ENCODE measurements around the gene CACNA1B.

CACNA1B gene

GRCh38 chr9:138040446-138041430 is 163.2 kb downstream of the CACNA1B start:
- no peak for DNase-seq (ENCODE audit: low spot score)

- DNase-seq (ENCODE audit: low spot score): no peak
Measured at GRCh38 chr9:138042146-138042545, 164.6 kb downstream of the CACNA1B start.

- no peak for DNase-seq (ENCODE audit: low spot score)
Measured at GRCh38 chr9:138042640-138043039, 165.1 kb downstream of the CACNA1B start.

- DNase-seq (ENCODE audit: low spot score): no peak
Measured at GRCh38 chr9:138043061-138043410, 165.5 kb downstream of the CACNA1B start.

GRCh38 chr9:138043411-138044345 is 166.1 kb downstream of the CACNA1B start:
- no peak for DNase-seq (ENCODE audit: low spot score)

- no peak for DNase-seq (ENCODE audit: low spot score)
Measured at GRCh38 chr9:138044485-138045383, 167.2 kb downstream of the CACNA1B start.

GRCh38 chr9:138045541-138046490 is 168.2 kb downstream of the CACNA1B start:
- no peak for DNase-seq (ENCODE audit: low spot score)

- DNase-seq (ENCODE audit: low spot score): no peak
Measured at GRCh38 chr9:138046641-138047301, 169.2 kb downstream of the CACNA1B start.

GRCh38 chr9:138047469-138048040 is 170.0 kb downstream of the CACNA1B start:
- DNase-seq (ENCODE audit: low spot score): no peak

- no peak for DNase-seq (ENCODE audit: low spot score)
Measured at GRCh38 chr9:138048184-138048583, 170.6 kb downstream of the CACNA1B start.

- DNase-seq (ENCODE audit: low spot score): no peak
Measured at GRCh38 chr9:138049085-138049778, 171.7 kb downstream of the CACNA1B start.

GRCh38 chr9:138049779-138050471 is 172.3 kb downstream of the CACNA1B start:
- no peak for DNase-seq (ENCODE audit: low spot score)

- no peak for DNase-seq (ENCODE audit: low spot score)
Measured at GRCh38 chr9:138050472-138051330, 173.1 kb downstream of the CACNA1B start.

GRCh38 chr9:138051586-138052321 is 174.2 kb downstream of the CACNA1B start:
- DNase-seq (ENCODE audit: low spot score): no peak

GRCh38 chr9:138052322-138052615 is 174.7 kb downstream of the CACNA1B start:
- no peak for DNase-seq (ENCODE audit: low spot score)

- DNase-seq (ENCODE audit: low spot score): no peak
Measured at GRCh38 chr9:138052635-138053320, 175.2 kb downstream of the CACNA1B start.

Measured in NAMALWA (cell line).